Measurements from ENCODE around the gene BCL2L12. TPM values are rescaled to one million over a fixed set of nuclear protein-coding genes. Genes with fewer than 3 reads are reported as not detected.

BCL2L12 gene
- polyA plus RNA-seq, 1 experiment: 21.5 TPM

GRCh38 chr19:49690079-49690655 lies 24.4 kb downstream of the BCL2L12 start:
- ChIA-PET CTCF (interaction anchor here (0.8 to 3.9 kb wide), 9 partner anchors 11 to 123 kb away, joined by 3 to 41 read pairs (median 4); partner anchors contain the start of genes FUZ and TSKS), POLR2A (no interaction called here)
- Histone ChIP-seq H3K36me3 (ENCODE audit: control insufficient read depth, insufficient read depth, low read length) (peaks cover 13% of the 10 kb centered on the region), H3K27me3 (ENCODE audit: control insufficient read depth, insufficient read depth, low read length) (no peaks in the 10 kb centered on the region), H3K4me3 (ENCODE audit: low read depth, low read length) (peak overlapping the region; percentile 56)
- no peak for TF ChIP-seq CTCF (IDR thresholded peaks at IDR 0.05; ENCODE audit: insufficient read depth, low read depth, low read length)
- DNase-seq (ENCODE audit: low read depth): no peak

GRCh38 chr19:49690656-49691242 lies 25.0 kb downstream of the BCL2L12 start, which contains the start of gene CPT1C:
CPT1C (plus strand) TSS chr19:49691116; CDS start chr19:49692253, 1,137 bp downstream.
- Histone ChIP-seq H3K4me3 (ENCODE audit: low read depth, low read length) (peak within 1 kb of the TSS; percentile 56), H3K36me3 (ENCODE audit: control insufficient read depth, insufficient read depth, low read length) (peaks cover 11% of the 10 kb centered on the region), H3K27me3 (ENCODE audit: control insufficient read depth, insufficient read depth, low read length) (no peaks in the 10 kb centered on the region)
- CTCF ChIA-PET: interaction anchor here (0.8 to 3.9 kb wide), 9 partner anchors 11 to 123 kb away, joined by 3 to 41 read pairs (median 4); partner anchors contain the start of genes FUZ and TSKS
- POLR2A ChIA-PET: no interaction called here
- no peak for DNase-seq (ENCODE audit: low read depth)
- TF ChIP-seq CTCF (IDR thresholded peaks at IDR 0.05; ENCODE audit: insufficient read depth, low read depth, low read length): no peak

- H3K36me3 ChIP-seq (ENCODE audit: control insufficient read depth, insufficient read depth, low read length): peaks cover 5% of the 10 kb centered on the region
- ChIA-PET CTCF (interaction anchor here (0.6 to 3.9 kb wide), 3 partner anchors 12 to 152 kb away, joined by 3 to 41 read pairs (median 4); no protein-coding TSS in a partner anchor), POLR2A (no interaction called here)
- no peak for TF ChIP-seq CTCF (IDR thresholded peaks at IDR 0.05; ENCODE audit: insufficient read depth, low read depth, low read length)
- DNase-seq (ENCODE audit: low read depth): no peak
- peak overlapping the region; percentile 56 for H3K4me3 ChIP-seq (ENCODE audit: low read depth, low read length)
- no peaks in the 10 kb centered on the region for H3K27me3 ChIP-seq (ENCODE audit: control insufficient read depth, insufficient read depth, low read length)
These were observed 25.8 kb downstream of the BCL2L12 start for GRCh38 chr19:49691243-49692146.

- Histone ChIP-seq H3K4me3 (ENCODE audit: low read depth, low read length) (peak overlapping the region; percentile 56), H3K36me3 (ENCODE audit: control insufficient read depth, insufficient read depth, low read length) (peaks cover 6% of the 10 kb centered on the region), H3K27me3 (ENCODE audit: control insufficient read depth, insufficient read depth, low read length) (no peaks in the 10 kb centered on the region)
- ChIA-PET CTCF (interaction anchor here (0.6 kb wide), 1 partner anchor 153 kb away, joined by 3 read pairs; no protein-coding TSS in a partner anchor), POLR2A (no interaction called here)
- no peak for TF ChIP-seq CTCF (IDR thresholded peaks at IDR 0.05; ENCODE audit: insufficient read depth, low read depth, low read length)
- DNase-seq (ENCODE audit: low read depth): no peak
These were observed 26.4 kb downstream of the BCL2L12 start for GRCh38 chr19:49692147-49692506.

- POLR2A ChIA-PET: no interaction called here
- CTCF ChIA-PET: interaction anchor here (1.4 kb wide), 1 partner anchor 22 kb away, joined by 4 read pairs; no protein-coding TSS in a partner anchor
These were observed 30.4 kb downstream of the BCL2L12 start for GRCh38 chr19:49696115-49696514.

More at GRCh38 chr19:49696115-49696514, 30.4 kb downstream of the BCL2L12 start:
- DNase-seq (ENCODE audit: low read depth): no peak
- TF ChIP-seq CTCF (IDR thresholded peaks at IDR 0.05; ENCODE audit: insufficient read depth, low read depth, low read length): no peak
- Histone ChIP-seq H3K27me3 (ENCODE audit: control insufficient read depth, insufficient read depth, low read length) (no peaks in the 10 kb centered on the region), H3K4me3 (ENCODE audit: low read depth, low read length) (no peak overlapping the region), H3K36me3 (ENCODE audit: control insufficient read depth, insufficient read depth, low read length) (peaks cover 4% of the 10 kb centered on the region)
